WTC11 (cell line): ENCODE data around the gene SDF4. TPM values are rescaled to one million over a fixed set of nuclear protein-coding genes. Genes with fewer than 3 reads are reported as not detected.

Experiments
- ATAC-seq: fragments of 200-7000 bp; cut with Tn5 transposase; 2 replicates; pipeline ENCODE4 v1.10.0; 2021; ENCODE audit warnings: mild to moderate bottlenecking, moderate library complexity
- CTCF ChIA-PET: fragments of 300-600 bp; sonication (Branson Sonifier 250); formaldehyde crosslinking; loops from one replicate; lab custom pipeline; 2021; ENCODE audit warnings: antibody characterized with exemption; lab: Charles Lee
- POLR2A ChIA-PET: fragments of 350-600 bp; sonication (Branson Sonifier 250); formaldehyde crosslinking; loops from one replicate; lab custom pipeline; 2021; ENCODE audit warnings: antibody characterized with exemption; lab: Charles Lee
- DNase-seq: peaks from one replicate; pipeline ENCODE4 v3.0.0; 2021; ENCODE audit warnings: low spot score
- H3K27ac Mint-ChIP-seq: 2 replicates; pipeline ENCODE4 v1.8.0; 2021; ENCODE audit warnings: mixed read lengths
- H3K27me3 Mint-ChIP-seq: 2 replicates; pipeline ENCODE4 v1.8.0; 2021; ENCODE audit warnings: low read depth, mild to moderate bottlenecking, moderate library complexity, mixed read lengths
- H3K36me3 Mint-ChIP-seq: 2 replicates; pipeline ENCODE4 v1.8.0; 2021; ENCODE audit warnings: mixed read lengths
- H3K4me1 Mint-ChIP-seq: 2 replicates; pipeline ENCODE4 v1.8.0; 2022; ENCODE audit warnings: mixed read lengths
- H3K4me3 Mint-ChIP-seq: 2 replicates; pipeline ENCODE4 v1.8.0; 2021; ENCODE audit warnings: mild to moderate bottlenecking, moderate library complexity, mixed read lengths
- H3K9me3 Mint-ChIP-seq: 2 replicates; pipeline ENCODE4 v1.8.0; 2021; ENCODE audit warnings: mixed read lengths
- CREB1 ChIP-seq: sonication (generic); formaldehyde crosslinking; IDR thresholded peaks from 2 replicates; pipeline ENCODE4 v1.8.0; 2023; ENCODE audit warnings: mild to moderate bottlenecking, missing genetic modification reagents
- EMX1 ChIP-seq: fragments of 250-450 bp; sonication (Bioruptor Pico); IDR thresholded peaks from 2 replicates; pipeline ENCODE4 v1.8.0; 2021; ENCODE audit warnings: mild to moderate bottlenecking
- GABPB1 ChIP-seq: sonication (generic); formaldehyde crosslinking; IDR thresholded peaks from 2 replicates; pipeline ENCODE4 v1.8.1; 2023; ENCODE audit warnings: mild to moderate bottlenecking, missing genetic modification reagents
- IRF2 ChIP-seq: sonication (generic); formaldehyde crosslinking; IDR thresholded peaks from 2 replicates; pipeline ENCODE4 v1.8.0; 2022; ENCODE audit warnings: low read depth, missing genetic modification reagents, borderline replicate concordance
- MXD4 ChIP-seq: fragments of 250-450 bp; sonication (Bioruptor Pico); IDR thresholded peaks from 2 replicates; pipeline ENCODE4 v1.8.0; 2021; ENCODE audit warnings: mild to moderate bottlenecking, moderate library complexity, borderline replicate concordance
- NR1H2 ChIP-seq: sonication (generic); formaldehyde crosslinking; IDR thresholded peaks from 2 replicates; pipeline ENCODE4 v1.9.0; 2021; ENCODE audit warnings: mild to moderate bottlenecking, moderate library complexity, missing genetic modification reagents
- SMAD4 ChIP-seq: sonication (generic); formaldehyde crosslinking; IDR thresholded peaks from 2 replicates; pipeline ENCODE4 v1.8.0; 2022; ENCODE audit warnings: mild to moderate bottlenecking, missing genetic modification reagents
- TCF7 ChIP-seq: sonication (generic); formaldehyde crosslinking; IDR thresholded peaks from 2 replicates; pipeline ENCODE4 v1.8.0; 2022; ENCODE audit warnings: mild to moderate bottlenecking, low read depth, missing genetic modification reagents, moderate library complexity
- TEAD1 ChIP-seq: sonication (generic); formaldehyde crosslinking; IDR thresholded peaks from 2 replicates; pipeline ENCODE4 v1.8.0; 2022; ENCODE audit warnings: mild to moderate bottlenecking, missing genetic modification reagents
- ZNF121 ChIP-seq: sonication (generic); formaldehyde crosslinking; IDR thresholded peaks from 2 replicates; pipeline ENCODE4 v1.8.0; 2023; ENCODE audit warnings: missing genetic modification reagents
- ZNF219 ChIP-seq: sonication (generic); formaldehyde crosslinking; IDR thresholded peaks from 2 replicates; pipeline ENCODE4 v1.8.0; 2023; ENCODE audit warnings: missing genetic modification reagents, mild to moderate bottlenecking, borderline replicate concordance
- total RNA-seq: library from RNA; stranded (reverse); gene quantifications from 3 replicates; pipeline ENCODE4 v1.2.3, GENCODE V29; 2021
- TF ChIP-seq, protein P1 (sequence below): sonication (generic); formaldehyde crosslinking; IDR thresholded peaks from 2 replicates; pipeline ENCODE4 v1.8.1; 2023; ENCODE audit warnings: mild to moderate bottlenecking, missing genetic modification reagents, moderate library complexity
- TF ChIP-seq, protein P2 (sequence below): sonication (generic); formaldehyde crosslinking; IDR thresholded peaks from 2 replicates; pipeline ENCODE4 v1.8.1; 2023; ENCODE audit warnings: mild to moderate bottlenecking, moderate library complexity, missing genetic modification reagents
- TF ChIP-seq, protein P3 (sequence below): sonication (generic); formaldehyde crosslinking; IDR thresholded peaks from 2 replicates; pipeline ENCODE4 v1.8.1; 2023; ENCODE audit warnings: mild to moderate bottlenecking, missing genetic modification reagents
- TF ChIP-seq, protein P4 (sequence below): sonication (generic); formaldehyde crosslinking; IDR thresholded peaks from 2 replicates; pipeline ENCODE4 v1.8.1; 2022; ENCODE audit warnings: mild to moderate bottlenecking, moderate library complexity, missing genetic modification reagents
- TF ChIP-seq, protein P5 (sequence below): sonication (generic); formaldehyde crosslinking; conservative IDR thresholded peaks from 2 replicates; pipeline ENCODE4 v1.8.1; 2022; ENCODE audit warnings: mild to moderate bottlenecking, missing genetic modification reagents
- TF ChIP-seq, protein P6 (sequence below): sonication (generic); formaldehyde crosslinking; IDR thresholded peaks from 2 replicates; pipeline ENCODE4 v1.8.0; 2022; ENCODE audit warnings: mild to moderate bottlenecking, missing genetic modification reagents

Gene SDF4
- total RNA-seq, 1 experiment from 2014 or later, result 101 TPM

DNA sequence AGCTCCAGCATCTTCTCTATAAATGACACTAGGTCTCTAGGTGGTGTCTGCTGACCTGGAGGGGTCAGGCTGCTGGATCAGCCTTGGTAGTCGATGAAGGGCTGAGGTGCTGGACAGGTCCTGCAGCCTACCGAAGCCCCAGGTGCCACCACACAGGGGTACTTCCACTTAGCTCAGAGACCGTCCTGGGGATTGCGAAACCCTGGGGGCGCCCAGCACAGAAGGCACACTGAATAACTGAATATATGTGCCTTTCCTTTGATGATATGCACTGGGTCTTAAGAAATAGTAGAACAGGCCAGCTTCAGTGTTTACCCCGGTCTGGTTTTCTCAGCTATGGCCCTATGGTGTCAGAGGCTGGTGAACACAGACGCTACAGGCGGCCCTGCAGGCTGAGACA, 31.0 kb upstream of the SDF4 start:
- POLR2A ChIA-PET, result no interaction called here
- Mint-ChIP-seq H3K27me3 (no peaks in the 10 kb centered on the region), H3K36me3 (peaks cover 46% of the 10 kb centered on the region), H3K27ac (no peak overlapping the region), H3K4me1 (peaks cover 11% of the 10 kb centered on the region), H3K9me3 (no peaks in the 10 kb centered on the region), H3K4me3 (no peak overlapping the region)
- no peak for TF ChIP-seq GABPB1 (CRISPR knock-in tag)
- TF ChIP-seq, protein P1, sequence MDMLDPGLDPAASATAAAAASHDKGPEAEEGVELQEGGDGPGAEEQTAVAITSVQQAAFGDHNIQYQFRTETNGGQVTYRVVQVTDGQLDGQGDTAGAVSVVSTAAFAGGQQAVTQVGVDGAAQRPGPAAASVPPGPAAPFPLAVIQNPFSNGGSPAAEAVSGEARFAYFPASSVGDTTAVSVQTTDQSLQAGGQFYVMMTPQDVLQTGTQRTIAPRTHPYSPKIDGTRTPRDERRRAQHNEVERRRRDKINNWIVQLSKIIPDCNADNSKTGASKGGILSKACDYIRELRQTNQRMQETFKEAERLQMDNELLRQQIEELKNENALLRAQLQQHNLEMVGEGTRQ (CRISPR knock-in tag), result no peak
- TF ChIP-seq TCF7, result no peak
- TF ChIP-seq NR1H2 (CRISPR knock-in tag), result no peak
- TF ChIP-seq, protein P2, sequence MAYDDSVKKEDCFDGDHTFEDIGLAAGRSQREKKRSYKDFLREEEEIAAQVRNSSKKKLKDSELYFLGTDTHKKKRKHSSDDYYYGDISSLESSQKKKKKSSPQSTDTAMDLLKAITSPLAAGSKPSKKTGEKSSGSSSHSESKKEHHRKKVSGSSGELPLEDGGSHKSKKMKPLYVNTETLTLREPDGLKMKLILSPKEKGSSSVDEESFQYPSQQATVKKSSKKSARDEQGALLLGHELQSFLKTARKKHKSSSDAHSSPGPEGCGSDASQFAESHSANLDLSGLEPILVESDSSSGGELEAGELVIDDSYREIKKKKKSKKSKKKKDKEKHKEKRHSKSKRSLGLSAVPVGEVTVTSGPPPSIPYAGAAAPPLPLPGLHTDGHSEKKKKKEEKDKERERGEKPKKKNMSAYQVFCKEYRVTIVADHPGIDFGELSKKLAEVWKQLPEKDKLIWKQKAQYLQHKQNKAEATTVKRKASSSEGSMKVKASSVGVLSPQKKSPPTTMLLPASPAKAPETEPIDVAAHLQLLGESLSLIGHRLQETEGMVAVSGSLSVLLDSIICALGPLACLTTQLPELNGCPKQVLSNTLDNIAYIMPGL (CRISPR knock-in tag), result no peak
- TF ChIP-seq EMX1 (CRISPR knock-in tag), result no peak
- TF ChIP-seq MXD4 (CRISPR knock-in tag), result no peak
- TF ChIP-seq, protein P3, sequence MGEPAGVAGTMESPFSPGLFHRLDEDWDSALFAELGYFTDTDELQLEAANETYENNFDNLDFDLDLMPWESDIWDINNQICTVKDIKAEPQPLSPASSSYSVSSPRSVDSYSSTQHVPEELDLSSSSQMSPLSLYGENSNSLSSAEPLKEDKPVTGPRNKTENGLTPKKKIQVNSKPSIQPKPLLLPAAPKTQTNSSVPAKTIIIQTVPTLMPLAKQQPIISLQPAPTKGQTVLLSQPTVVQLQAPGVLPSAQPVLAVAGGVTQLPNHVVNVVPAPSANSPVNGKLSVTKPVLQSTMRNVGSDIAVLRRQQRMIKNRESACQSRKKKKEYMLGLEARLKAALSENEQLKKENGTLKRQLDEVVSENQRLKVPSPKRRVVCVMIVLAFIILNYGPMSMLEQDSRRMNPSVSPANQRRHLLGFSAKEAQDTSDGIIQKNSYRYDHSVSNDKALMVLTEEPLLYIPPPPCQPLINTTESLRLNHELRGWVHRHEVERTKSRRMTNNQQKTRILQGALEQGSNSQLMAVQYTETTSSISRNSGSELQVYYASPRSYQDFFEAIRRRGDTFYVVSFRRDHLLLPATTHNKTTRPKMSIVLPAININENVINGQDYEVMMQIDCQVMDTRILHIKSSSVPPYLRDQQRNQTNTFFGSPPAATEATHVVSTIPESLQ (CRISPR knock-in tag), result no peak
- no peak for TF ChIP-seq TEAD1 (CRISPR knock-in tag)
- TF ChIP-seq, protein P4, sequence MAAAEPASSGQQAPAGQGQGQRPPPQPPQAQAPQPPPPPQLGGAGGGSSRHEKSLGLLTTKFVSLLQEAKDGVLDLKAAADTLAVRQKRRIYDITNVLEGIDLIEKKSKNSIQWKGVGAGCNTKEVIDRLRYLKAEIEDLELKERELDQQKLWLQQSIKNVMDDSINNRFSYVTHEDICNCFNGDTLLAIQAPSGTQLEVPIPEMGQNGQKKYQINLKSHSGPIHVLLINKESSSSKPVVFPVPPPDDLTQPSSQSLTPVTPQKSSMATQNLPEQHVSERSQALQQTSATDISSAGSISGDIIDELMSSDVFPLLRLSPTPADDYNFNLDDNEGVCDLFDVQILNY (CRISPR knock-in tag), result no peak
- TF ChIP-seq CREB1 (CRISPR knock-in tag), result no peak
- TF ChIP-seq ZNF219 (CRISPR knock-in tag), result no peak
- TF ChIP-seq, protein P5, sequence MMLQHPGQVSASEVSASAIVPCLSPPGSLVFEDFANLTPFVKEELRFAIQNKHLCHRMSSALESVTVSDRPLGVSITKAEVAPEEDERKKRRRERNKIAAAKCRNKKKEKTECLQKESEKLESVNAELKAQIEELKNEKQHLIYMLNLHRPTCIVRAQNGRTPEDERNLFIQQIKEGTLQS, result no peak
- TF ChIP-seq, protein P6, sequence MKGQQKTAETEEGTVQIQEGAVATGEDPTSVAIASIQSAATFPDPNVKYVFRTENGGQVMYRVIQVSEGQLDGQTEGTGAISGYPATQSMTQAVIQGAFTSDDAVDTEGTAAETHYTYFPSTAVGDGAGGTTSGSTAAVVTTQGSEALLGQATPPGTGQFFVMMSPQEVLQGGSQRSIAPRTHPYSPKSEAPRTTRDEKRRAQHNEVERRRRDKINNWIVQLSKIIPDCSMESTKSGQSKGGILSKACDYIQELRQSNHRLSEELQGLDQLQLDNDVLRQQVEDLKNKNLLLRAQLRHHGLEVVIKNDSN, result no peak
- DNase-seq (no peak), ATAC-seq (no peak)
- CTCF ChIA-PET, result no interaction called here

DNA sequence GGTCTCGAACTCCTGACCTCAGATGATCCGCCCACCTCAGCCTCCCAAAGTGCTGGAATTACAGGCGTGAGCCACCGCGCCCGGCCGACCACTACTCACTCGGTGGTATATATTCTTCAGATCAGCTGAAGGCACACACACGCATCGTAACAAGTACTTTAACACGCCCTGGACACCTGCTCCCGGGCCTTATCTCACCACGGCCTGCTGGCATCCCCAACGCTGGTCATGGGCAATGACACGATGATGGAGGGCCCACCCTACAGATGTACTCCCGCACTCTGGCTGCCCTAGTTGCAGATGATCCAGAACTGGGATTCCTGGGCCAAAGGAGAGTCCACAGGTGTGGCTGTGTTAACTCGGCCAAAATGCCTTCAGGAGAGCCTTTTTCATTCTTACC, 30.3 kb upstream of the SDF4 start:
- no peak for TF ChIP-seq SMAD4
- TF ChIP-seq ZNF121 (CRISPR knock-in tag), result no peak
- TF ChIP-seq IRF2 (CRISPR knock-in tag), result no peak
- ChIA-PET CTCF (interaction anchor here (1.4 to 2.1 kb wide), 2 partner anchors 12 to 30 kb away, joined by 3 to 8 read pairs; no protein-coding TSS in a partner anchor), POLR2A (no interaction called here)
- DNase-seq (no peak), ATAC-seq (no peak)
- Mint-ChIP-seq H3K4me3 (no peak overlapping the region), H3K27ac (no peak overlapping the region), H3K9me3 (no peaks in the 10 kb centered on the region), H3K36me3 (peaks cover 47% of the 10 kb centered on the region), H3K4me1 (peaks cover 15% of the 10 kb centered on the region), H3K27me3 (no peaks in the 10 kb centered on the region)
